ENCODE results near the gene BTF3. TPM values are rescaled to one million over a fixed set of nuclear protein-coding genes. Genes with fewer than 3 reads are reported as not detected.

The BTF3 gene
- total RNA-seq, 2 experiments from 2014 or later = 693 to 807 TPM

GRCh38 chr5:73539730-73540129 is 41.5 kb downstream of the BTF3 start:
- Mint-ChIP-seq H3K9me3 (no peaks in the 10 kb centered on the region), H3K27me3 (peaks cover 15% of the 10 kb centered on the region), H3K4me3 (no peak overlapping the region), H3K36me3 (ENCODE audit: low read depth) (no peaks in the 10 kb centered on the region), H3K27ac (no peak overlapping the region), H3K4me1 (peaks cover 15% of the 10 kb centered on the region)
- ChIA-PET CTCF (interaction anchor here (0.7 to 6.5 kb wide), 2 partner anchors 18 to 89 kb away, joined by 4 to 41 read pairs; no protein-coding TSS in a partner anchor), POLR2A (no interaction called here)
- DNase-seq = no peak

- H3K36me3 Mint-ChIP-seq (ENCODE audit: low read depth) = no peaks in the 10 kb centered on the region
- DNase-seq = no peak
- H3K27me3 Mint-ChIP-seq = peaks cover 12% of the 10 kb centered on the region
- ChIA-PET CTCF (no interaction called here), POLR2A (no interaction called here)
- H3K27ac Mint-ChIP-seq = no peak overlapping the region
- H3K9me3 Mint-ChIP-seq = no peaks in the 10 kb centered on the region
- no peak overlapping the region for H3K4me3 Mint-ChIP-seq
- peaks cover 15% of the 10 kb centered on the region for H3K4me1 Mint-ChIP-seq
Measured at GRCh38 chr5:73540192-73540591, 42.0 kb downstream of the BTF3 start.

GRCh38 chr5:73542020-73542419 is 43.8 kb downstream of the BTF3 start:
- Mint-ChIP-seq H3K27ac (no peak overlapping the region), H3K9me3 (no peaks in the 10 kb centered on the region), H3K27me3 (peaks cover 12% of the 10 kb centered on the region), H3K4me3 (no peak overlapping the region), H3K4me1 (peaks cover 15% of the 10 kb centered on the region), H3K36me3 (ENCODE audit: low read depth) (no peaks in the 10 kb centered on the region)
- ChIA-PET CTCF (interaction anchor here (0.6 to 1.3 kb wide), 4 partner anchors 22 to 510 kb away, joined by 3 to 4 read pairs (median 3); no protein-coding TSS in a partner anchor), POLR2A (no interaction called here)
- no peak for DNase-seq

- Mint-ChIP-seq H3K36me3 (ENCODE audit: low read depth) (no peaks in the 10 kb centered on the region), H3K27me3 (peaks cover 11% of the 10 kb centered on the region), H3K4me1 (peaks cover 15% of the 10 kb centered on the region), H3K27ac (no peak overlapping the region), H3K9me3 (no peaks in the 10 kb centered on the region), H3K4me3 (no peak overlapping the region)
- POLR2A ChIA-PET = interaction anchor here (0.6 kb wide), 1 partner anchor 20 kb away, joined by 3 read pairs; no protein-coding TSS in a partner anchor
- DNase-seq = no peak
- CTCF ChIA-PET = interaction anchor here (1.2 kb wide), 1 partner anchor 15 kb away, joined by 3 read pairs; no protein-coding TSS in a partner anchor
Measured at GRCh38 chr5:73544429-73545402, 46.5 kb downstream of the BTF3 start.

GRCh38 chr5:73545403-73545779 is 47.1 kb downstream of the BTF3 start:
- ChIA-PET CTCF (no interaction called here), POLR2A (no interaction called here)
- Mint-ChIP-seq H3K27me3 (peaks cover 10% of the 10 kb centered on the region), H3K27ac (no peak overlapping the region), H3K4me1 (peaks cover 13% of the 10 kb centered on the region), H3K4me3 (no peak overlapping the region), H3K36me3 (ENCODE audit: low read depth) (no peaks in the 10 kb centered on the region), H3K9me3 (no peaks in the 10 kb centered on the region)
- DNase-seq = no peak

GRCh38 chr5:73550016-73550415 is 51.8 kb downstream of the BTF3 start:
- Mint-ChIP-seq H3K4me1 (no peaks in the 10 kb centered on the region), H3K27me3 (peaks cover 7% of the 10 kb centered on the region), H3K27ac (no peak overlapping the region), H3K36me3 (ENCODE audit: low read depth) (peaks cover 13% of the 10 kb centered on the region), H3K4me3 (no peak overlapping the region), H3K9me3 (no peaks in the 10 kb centered on the region)
- ChIA-PET CTCF (no interaction called here), POLR2A (interaction anchor here (0.7 kb wide), 1 partner anchor 10 kb away, joined by 3 read pairs; no protein-coding TSS in a partner anchor)
- no peak for DNase-seq

GRCh38 chr5:73552642-73553041 is 54.4 kb downstream of the BTF3 start:
- H3K36me3 Mint-ChIP-seq (ENCODE audit: low read depth) = peaks cover 17% of the 10 kb centered on the region
- no peak overlapping the region for H3K27ac Mint-ChIP-seq
- H3K4me3 Mint-ChIP-seq = no peak overlapping the region
- H3K9me3 Mint-ChIP-seq = no peaks in the 10 kb centered on the region
- ChIA-PET CTCF (no interaction called here), POLR2A (no interaction called here)
- H3K27me3 Mint-ChIP-seq = peaks cover 3% of the 10 kb centered on the region
- H3K4me1 Mint-ChIP-seq = no peaks in the 10 kb centered on the region
- no peak for DNase-seq

Other genes starting within 250 kb of the BTF3 start
- not detected for gene FOXD1, start 49.7 kb upstream of the BTF3 start, total RNA-seq
- gene ANKRA2, start 67.2 kb downstream of the BTF3 start, total RNA-seq = 10 to 100 TPM; 19.0 to 19.3 TPM
- 10 to 100 TPM; 21.2 to 23.7 TPM for gene UTP15, start 67.3 kb downstream of the BTF3 start, total RNA-seq
- gene ARHGEF28, start 127.8 kb downstream of the BTF3 start, total RNA-seq = not detected